Gastrocnemius medialis (tissue), 4 donors: ENCODE data around the gene MMP25. TPM values are rescaled to one million over a fixed set of nuclear protein-coding genes. Genes with fewer than 3 reads are reported as not detected.
"Not testable (repeated sequence)": the region's sequence is repeated elsewhere in the genome, so short reads cannot be mapped to it uniquely, and the experiment has no call there.

Experiments used
- ATAC-seq, 2 donors: fragments of 150-250 bp; one replicate each; pipeline ENCODE4 v1.9.1; 2016
- DNase-seq, 2 donors: peaks; one replicate each; pipeline ENCODE4 v3.0.0-alpha.2; 2019
- H3K27ac ChIP-seq, 4 donors: fragments of 200-600 bp; sonication (generic); 1 replicate in 1 of 4; 2 replicates in 3 of 4; pipeline ENCODE4 v1.5.1; 2016 to 2018; ENCODE audit warnings: mild to moderate bottlenecking in 2 of 4, moderate library complexity in 1 of 4
- H3K27me3 ChIP-seq, 3 donors: fragments of 200-600 bp; sonication (generic) in 2 of 3; 1 replicate in 1 of 3; 2 replicates in 2 of 3; pipeline versions ENCODE4 v1.5.1 to v1.6.0; 2016 to 2019; ENCODE audit warnings: mild to moderate bottlenecking in 1 of 3, moderate library complexity in 1 of 3
- H3K36me3 ChIP-seq, 2 donors: fragments of 200-600 bp; sonication (generic) in 1 of 2; one replicate each; pipeline ENCODE4 v1.5.1; 2017 to 2018
- H3K4me1 ChIP-seq, 2 donors: fragments of 200-600 bp; sonication (generic) in 1 of 2; one replicate each; pipeline ENCODE4 v1.5.1; 2016 to 2017; ENCODE audit warnings: mild to moderate bottlenecking in 2 of 2
- H3K4me3 ChIP-seq, 4 donors: fragments of 200-600 bp; sonication (generic) in 3 of 4; 1 replicate in 1 of 4; 2 replicates in 3 of 4; pipeline ENCODE4 v1.5.1; 2016 to 2019; ENCODE audit warnings: mild to moderate bottlenecking in 2 of 4
- H3K9me3 ChIP-seq, 3 donors: fragments of 200-600 bp; sonication (generic) in 2 of 3; 1 replicate in 1 of 3; 2 replicates in 2 of 3; pipeline ENCODE4 v1.5.1; 2016 to 2019
- POLR2A ChIP-seq, 2 donors: fragments of 450-650 bp; IDR thresholded peaks; one replicate each; pipeline ENCODE4 v1.6.1; 2017; ENCODE audit warnings: antibody characterized with exemption in 2 of 2, mild to moderate bottlenecking in 2 of 2, moderate library complexity in 2 of 2
- in situ Hi-C, 4 donors: fragments of 200-750 bp; cut with MboI; loops; one replicate each; pipeline versions ENCODE4 v1.15.0 to v1.8.0; 2017; ENCODE audit warnings: low sequenced_read_pairs in 4 of 4
- intact Hi-C: fragments of 100-400 bp; cut with DNase I; formaldehyde crosslinking; loops from one replicate; pipeline ENCODE4 v1.15.1; 2023; ENCODE audit warnings: low total_unique reads
- total RNA-seq, 4 donors: library from RNA; depleted of rRNA; stranded (reverse); fragments of >200 nt; gene quantifications; one replicate each; pipeline versions ENCODE4 v1.1.0 to v1.2.3, GENCODE V29; 2016
- TF ChIP-seq, protein P1 (sequence below), 5 experiments: fragments of 450-650 bp in 3 of 5; fragments of 200-600 bp in 2 of 5; sonication (generic) in 2 of 5; IDR thresholded peaks in 4 of 5; conservative IDR thresholded peaks in 1 of 5; 1 replicate in 4 of 5; 2 replicates in 1 of 5; pipeline ENCODE4 v1.5.1; 2016 to 2019; ENCODE audit warnings: antibody characterized with exemption in 5 of 5, mild to moderate bottlenecking in 3 of 5, moderate library complexity in 3 of 5

MMP25 gene
- total RNA-seq, 4 donors from 2014 or later = 0.15 to 0.75 (median 0.58) TPM; not detected in 1

DNA sequence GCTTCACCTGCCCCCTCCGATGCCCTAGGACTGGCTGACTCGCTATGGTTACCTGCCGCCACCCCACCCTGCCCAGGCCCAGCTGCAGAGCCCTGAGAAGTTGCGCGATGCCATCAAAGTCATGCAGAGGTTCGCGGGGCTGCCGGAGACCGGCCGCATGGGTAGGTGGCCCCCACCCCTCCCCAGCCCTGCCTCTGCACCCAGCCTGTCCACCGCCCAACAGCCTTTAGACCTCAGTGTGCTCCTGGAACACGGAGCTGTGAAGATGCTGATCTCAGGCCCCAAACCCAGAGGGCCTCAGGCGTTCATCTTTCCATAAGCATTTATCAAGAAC lies 993 bp downstream of the MMP25 start:
- H3K27ac ChIP-seq = no peak overlapping the region
- DNase-seq (no peak), ATAC-seq (no peak)
- no peak for TF ChIP-seq POLR2A (IDR thresholded peaks at IDR 0.05)
- TF ChIP-seq, protein P1, sequence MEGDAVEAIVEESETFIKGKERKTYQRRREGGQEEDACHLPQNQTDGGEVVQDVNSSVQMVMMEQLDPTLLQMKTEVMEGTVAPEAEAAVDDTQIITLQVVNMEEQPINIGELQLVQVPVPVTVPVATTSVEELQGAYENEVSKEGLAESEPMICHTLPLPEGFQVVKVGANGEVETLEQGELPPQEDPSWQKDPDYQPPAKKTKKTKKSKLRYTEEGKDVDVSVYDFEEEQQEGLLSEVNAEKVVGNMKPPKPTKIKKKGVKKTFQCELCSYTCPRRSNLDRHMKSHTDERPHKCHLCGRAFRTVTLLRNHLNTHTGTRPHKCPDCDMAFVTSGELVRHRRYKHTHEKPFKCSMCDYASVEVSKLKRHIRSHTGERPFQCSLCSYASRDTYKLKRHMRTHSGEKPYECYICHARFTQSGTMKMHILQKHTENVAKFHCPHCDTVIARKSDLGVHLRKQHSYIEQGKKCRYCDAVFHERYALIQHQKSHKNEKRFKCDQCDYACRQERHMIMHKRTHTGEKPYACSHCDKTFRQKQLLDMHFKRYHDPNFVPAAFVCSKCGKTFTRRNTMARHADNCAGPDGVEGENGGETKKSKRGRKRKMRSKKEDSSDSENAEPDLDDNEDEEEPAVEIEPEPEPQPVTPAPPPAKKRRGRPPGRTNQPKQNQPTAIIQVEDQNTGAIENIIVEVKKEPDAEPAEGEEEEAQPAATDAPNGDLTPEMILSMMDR (IDR thresholded peaks at IDR 0.05 in 4 of 5, conservative IDR thresholded peaks at IDR 0.05 in 1 of 5) = no peak
- intact Hi-C loops = no loop called here
- H3K9me3 ChIP-seq = no peaks in the 10 kb centered on the region
- in situ Hi-C loops = no loop called here
- no peak overlapping the region for H3K4me3 ChIP-seq
- peaks cover 0 to 15% of the 10 kb centered on the region in 2 donors for H3K4me1 ChIP-seq
- H3K27me3 ChIP-seq = peaks cover 65 to 71% (median 68%) of the 10 kb centered on the region in 3 donors
- no peaks in the 10 kb centered on the region for H3K36me3 ChIP-seq

DNA sequence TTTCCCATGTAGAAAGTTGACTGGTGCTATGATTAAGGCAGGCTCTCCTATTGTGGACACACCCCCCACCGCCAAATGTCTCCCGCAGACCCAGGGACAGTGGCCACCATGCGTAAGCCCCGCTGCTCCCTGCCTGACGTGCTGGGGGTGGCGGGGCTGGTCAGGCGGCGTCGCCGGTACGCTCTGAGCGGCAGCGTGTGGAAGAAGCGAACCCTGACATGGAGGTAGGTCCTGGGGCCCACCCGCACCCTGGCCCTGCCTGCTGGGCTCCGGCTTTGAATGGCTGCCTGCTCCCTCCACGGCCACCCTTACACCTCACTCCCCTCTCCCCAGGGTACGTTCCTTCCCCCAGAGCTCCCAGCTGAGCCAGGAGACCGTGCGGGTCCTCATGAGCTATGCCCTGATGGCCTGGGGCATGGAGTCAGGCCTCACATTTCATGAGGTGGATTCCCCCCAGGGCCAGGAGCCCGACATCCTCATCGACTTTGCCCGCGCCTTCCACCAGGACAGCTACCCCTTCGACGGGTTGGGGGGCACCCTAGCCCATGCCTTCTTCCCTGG lies 3.6 kb downstream of the MMP25 start:
- DNase-seq (no peak), ATAC-seq (no peak)
- Histone ChIP-seq H3K27ac (no peak overlapping the region), H3K4me1 (peaks cover 0 to 15% of the 10 kb centered on the region in 2 donors), H3K27me3 (peaks cover 46% of the 10 kb centered on the region in 3 donors), H3K36me3 (no peaks in the 10 kb centered on the region), H3K9me3 (no peaks in the 10 kb centered on the region), H3K4me3 (no peak overlapping the region)
- intact Hi-C loops = no loop called here
- TF ChIP-seq, protein P1 (IDR thresholded peaks at IDR 0.05 in 4 of 5, conservative IDR thresholded peaks at IDR 0.05 in 1 of 5) = no peak
- TF ChIP-seq POLR2A (IDR thresholded peaks at IDR 0.05) = no peak
- in situ Hi-C loops = no loop called here

DNA sequence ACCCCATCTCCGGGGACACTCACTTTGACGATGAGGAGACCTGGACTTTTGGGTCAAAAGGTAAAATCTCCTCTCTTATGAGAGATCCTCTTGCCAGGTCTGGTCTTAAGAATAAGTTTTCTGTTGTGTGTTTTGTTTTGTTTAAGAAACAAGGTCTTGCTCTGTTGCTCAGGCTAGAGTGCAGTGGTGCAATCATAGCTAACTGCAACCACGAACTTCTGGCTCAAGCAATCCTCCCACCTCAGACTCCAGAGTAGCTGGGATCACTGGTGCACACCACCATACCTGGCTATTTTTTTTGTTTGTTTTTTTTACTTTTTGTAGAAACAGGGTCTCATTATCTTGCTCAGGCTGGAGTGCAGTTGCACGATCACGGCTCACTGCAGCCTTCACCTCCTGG lies 4.1 kb downstream of the MMP25 start:
- Histone ChIP-seq H3K27ac (no peak overlapping the region), H3K4me1 (peaks cover 0 to 11% of the 10 kb centered on the region in 2 donors), H3K27me3 (peaks cover 41 to 42% (median 42%) of the 10 kb centered on the region in 3 donors), H3K9me3 (no peaks in the 10 kb centered on the region), H3K36me3 (no peaks in the 10 kb centered on the region), H3K4me3 (no peak overlapping the region)
- in situ Hi-C loops (no loop called here), intact Hi-C loops (no loop called here)
- ATAC-seq = no peak
- TF ChIP-seq POLR2A (IDR thresholded peaks at IDR 0.05) = no peak
- no peak for DNase-seq

DNA sequence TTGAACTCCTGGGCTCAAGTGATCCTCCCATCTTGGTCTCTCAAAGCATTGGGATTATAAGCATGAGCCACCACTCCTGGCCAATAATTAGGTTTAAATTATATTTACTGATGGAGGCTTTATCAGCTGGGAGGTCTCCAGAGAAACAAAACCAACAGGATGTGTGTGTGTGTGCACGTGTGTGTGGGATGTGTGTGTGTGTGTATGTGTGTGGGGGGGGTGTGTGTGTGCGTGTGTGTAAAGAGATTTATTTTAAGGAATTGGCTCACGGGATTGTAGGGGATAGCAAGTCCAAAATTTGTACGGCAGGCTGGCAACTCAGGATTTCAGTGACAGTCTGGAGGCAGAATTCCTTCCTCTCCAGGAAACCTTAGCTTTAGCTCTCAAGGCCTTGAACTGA lies 4.6 kb downstream of the MMP25 start:
- no peak for DNase-seq
- Histone ChIP-seq H3K27me3 (peaks cover 36 to 38% (median 36%) of the 10 kb centered on the region in 3 donors), H3K9me3 (no peaks in the 10 kb centered on the region), H3K27ac (no peak overlapping the region), H3K4me3 (no peak overlapping the region), H3K4me1 (peaks cover 0 to 6% of the 10 kb centered on the region in 2 donors), H3K36me3 (no peaks in the 10 kb centered on the region)
- no peak for ATAC-seq
- intact Hi-C loops (no loop called here), in situ Hi-C loops (no loop called here)
- TF ChIP-seq POLR2A (IDR thresholded peaks at IDR 0.05) = no peak
- TF ChIP-seq, protein P1 (IDR thresholded peaks at IDR 0.05 in 4 of 5, conservative IDR thresholded peaks at IDR 0.05 in 1 of 5) = no peak

DNA sequence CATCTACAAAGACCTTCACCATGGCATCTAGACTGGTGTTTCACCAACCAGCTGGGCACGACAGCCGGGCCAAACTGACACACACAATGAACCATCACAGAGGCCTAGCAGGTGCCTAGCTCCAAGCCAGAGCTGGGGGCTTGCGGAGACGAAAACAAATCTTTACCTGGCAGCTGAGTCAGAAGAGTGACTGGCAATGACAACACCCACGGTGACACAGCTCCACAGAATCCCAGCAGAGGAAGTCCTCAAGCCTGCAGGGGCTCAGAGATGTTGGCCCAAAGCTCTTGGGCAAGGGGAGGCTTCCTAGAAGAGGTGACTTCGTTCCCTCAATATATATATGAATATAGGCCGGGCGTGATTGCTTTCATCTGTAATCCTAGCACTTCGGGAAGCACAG lies 5.1 kb downstream of the MMP25 start:
- Histone ChIP-seq H3K27me3 (peaks cover 31 to 34% (median 33%) of the 10 kb centered on the region in 3 donors), H3K4me1 (peaks cover 0 to 1% of the 10 kb centered on the region in 2 donors), H3K27ac (no peak overlapping the region), H3K4me3 (no peak overlapping the region), H3K9me3 (no peaks in the 10 kb centered on the region), H3K36me3 (no peaks in the 10 kb centered on the region)
- in situ Hi-C loops (no loop called here), intact Hi-C loops (no loop called here)
- no peak for DNase-seq
- TF ChIP-seq POLR2A (IDR thresholded peaks at IDR 0.05) = no peak
- TF ChIP-seq, protein P1 (IDR thresholded peaks at IDR 0.05 in 4 of 5, conservative IDR thresholded peaks at IDR 0.05 in 1 of 5) = no peak
- no peak for ATAC-seq

DNA sequence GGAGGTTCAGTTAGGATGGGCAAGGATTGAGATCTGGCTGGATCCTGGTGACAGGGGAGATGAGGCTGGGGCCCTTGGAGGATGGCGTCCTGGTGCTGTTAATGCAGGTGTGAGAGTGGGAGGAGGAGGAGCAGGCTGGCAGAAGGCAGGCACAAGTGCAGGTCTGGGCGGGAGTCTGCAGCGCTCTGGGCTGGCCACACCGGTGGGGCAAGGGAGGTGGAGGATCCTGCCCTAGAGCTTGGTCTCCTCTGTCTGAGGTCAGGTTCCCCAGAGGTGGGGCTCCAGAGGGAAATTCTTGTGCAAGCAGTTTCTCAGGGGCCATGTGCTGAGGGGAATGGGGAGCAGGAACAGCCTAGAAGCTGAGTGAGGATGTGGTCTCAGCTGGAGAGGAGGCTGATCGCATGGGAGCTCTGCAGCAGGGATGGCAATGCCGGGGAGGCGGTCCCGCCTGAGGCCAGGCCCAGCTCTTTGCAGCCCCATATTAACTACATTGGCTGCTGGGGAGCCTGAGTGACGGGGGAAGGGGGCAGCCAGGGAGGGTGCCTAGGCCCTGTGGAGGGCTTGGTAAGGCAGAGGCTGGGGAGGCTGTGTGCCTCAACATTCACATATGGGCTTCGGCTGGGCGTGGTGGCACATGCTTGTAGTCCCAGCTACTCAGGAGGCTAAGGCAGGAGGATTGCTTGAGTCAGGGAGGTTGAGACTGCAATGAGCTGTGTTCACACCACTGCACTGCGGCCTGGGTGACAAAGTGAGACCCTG lies 6.4 kb downstream of the MMP25 start:
- DNase-seq, H3K4me3 ChIP-seq, in situ Hi-C loops, ATAC-seq, intact Hi-C loops, H3K27ac ChIP-seq, H3K4me1 ChIP-seq, H3K9me3 ChIP-seq, H3K36me3 ChIP-seq: not testable (repeated sequence)
- H3K27me3 ChIP-seq = peaks cover 19 to 22% (median 22%) of the 10 kb centered on the region in 3 donors

DNA sequence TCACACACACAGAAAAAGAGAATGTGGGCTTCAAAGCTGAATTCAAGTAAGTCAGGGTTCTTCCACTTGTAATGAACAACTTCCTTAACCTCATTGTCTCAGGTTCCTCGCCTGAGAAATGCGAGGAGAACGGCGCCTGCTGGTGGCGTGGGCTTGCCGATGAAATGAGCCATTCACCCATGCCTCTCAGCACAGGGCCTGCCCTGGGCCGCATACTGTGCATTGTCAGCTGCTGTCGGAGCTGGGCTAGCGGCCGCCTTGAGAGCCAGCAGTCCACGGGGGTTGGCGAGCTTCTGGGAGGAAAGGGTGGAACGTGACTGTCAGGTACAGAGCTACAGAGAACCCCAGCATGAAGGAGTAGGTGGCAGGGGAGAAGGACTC lies 7.0 kb downstream of the MMP25 start:
- H3K9me3 ChIP-seq, DNase-seq, H3K36me3 ChIP-seq, in situ Hi-C loops, ATAC-seq, H3K4me3 ChIP-seq, intact Hi-C loops, H3K27ac ChIP-seq, H3K4me1 ChIP-seq: not testable (repeated sequence)
- H3K27me3 ChIP-seq = peaks cover 14 to 22% (median 16%) of the 10 kb centered on the region in 3 donors
